ENCODE results near the gene LIN52. TPM values are rescaled to one million over a fixed set of nuclear protein-coding genes. Genes with fewer than 3 reads are reported as not detected.

LIN52 gene
- total RNA-seq, 2 donors from 2014 or later, result 3.5 to 7.5 TPM

DNA sequence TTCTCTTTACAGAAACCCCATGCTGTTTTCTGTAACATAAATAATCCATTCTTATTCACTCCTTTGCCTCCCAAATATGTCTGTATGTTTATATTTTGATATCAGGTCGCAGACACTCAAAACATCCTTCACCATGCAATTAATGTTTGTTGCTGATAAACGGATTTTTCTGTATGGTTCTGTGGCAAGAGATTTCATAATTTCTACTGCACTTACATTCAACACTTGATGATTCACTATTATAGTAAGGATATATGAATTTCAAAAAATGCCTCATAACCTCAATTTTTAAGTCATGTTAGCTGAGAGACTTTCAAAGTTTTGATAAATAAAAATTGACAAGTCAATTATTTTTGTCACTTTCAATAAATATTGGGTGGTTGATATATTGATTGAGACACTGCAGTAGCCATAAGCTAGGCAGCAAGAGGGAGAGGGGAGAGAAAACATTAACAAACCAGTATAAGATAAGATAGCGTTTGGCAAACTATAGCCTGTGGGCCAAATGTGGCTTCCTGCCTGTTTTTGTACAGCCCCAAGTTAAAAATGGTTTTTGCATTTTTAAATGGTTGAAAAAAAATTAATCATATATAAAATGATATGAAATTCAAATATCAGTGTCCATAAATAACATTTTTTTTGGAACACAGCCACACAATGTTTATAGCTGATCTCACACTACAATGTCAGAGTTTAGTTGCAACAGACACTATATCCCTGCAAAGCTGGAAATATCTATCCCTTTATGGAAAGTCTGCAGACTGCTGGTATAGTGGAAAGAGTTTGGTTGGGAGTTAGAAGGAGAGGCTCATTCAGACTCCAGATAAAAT is 18.8 kb upstream of the LIN52 start:
- H3K4me1 ChIP-seq, result no peaks in the 10 kb centered on the region
- no peak overlapping the region for H3K9ac ChIP-seq (ENCODE audit: low read depth in 2 of 2, low read length in 2 of 2)
- TF ChIP-seq, protein P1, sequence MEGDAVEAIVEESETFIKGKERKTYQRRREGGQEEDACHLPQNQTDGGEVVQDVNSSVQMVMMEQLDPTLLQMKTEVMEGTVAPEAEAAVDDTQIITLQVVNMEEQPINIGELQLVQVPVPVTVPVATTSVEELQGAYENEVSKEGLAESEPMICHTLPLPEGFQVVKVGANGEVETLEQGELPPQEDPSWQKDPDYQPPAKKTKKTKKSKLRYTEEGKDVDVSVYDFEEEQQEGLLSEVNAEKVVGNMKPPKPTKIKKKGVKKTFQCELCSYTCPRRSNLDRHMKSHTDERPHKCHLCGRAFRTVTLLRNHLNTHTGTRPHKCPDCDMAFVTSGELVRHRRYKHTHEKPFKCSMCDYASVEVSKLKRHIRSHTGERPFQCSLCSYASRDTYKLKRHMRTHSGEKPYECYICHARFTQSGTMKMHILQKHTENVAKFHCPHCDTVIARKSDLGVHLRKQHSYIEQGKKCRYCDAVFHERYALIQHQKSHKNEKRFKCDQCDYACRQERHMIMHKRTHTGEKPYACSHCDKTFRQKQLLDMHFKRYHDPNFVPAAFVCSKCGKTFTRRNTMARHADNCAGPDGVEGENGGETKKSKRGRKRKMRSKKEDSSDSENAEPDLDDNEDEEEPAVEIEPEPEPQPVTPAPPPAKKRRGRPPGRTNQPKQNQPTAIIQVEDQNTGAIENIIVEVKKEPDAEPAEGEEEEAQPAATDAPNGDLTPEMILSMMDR (IDR thresholded peaks at IDR 0.05), result no peak
- no peaks in the 10 kb centered on the region for H3K27me3 ChIP-seq
- H3K27ac ChIP-seq, result no peak overlapping the region
- H3K9me3 ChIP-seq, result no peaks in the 10 kb centered on the region
- H3K36me3 ChIP-seq, result no peaks in the 10 kb centered on the region
- H3K4me3 ChIP-seq, result no peak overlapping the region
- no peak for DNase-seq
- intact Hi-C loops (cut with DNase I), result no loop called here

DNA sequence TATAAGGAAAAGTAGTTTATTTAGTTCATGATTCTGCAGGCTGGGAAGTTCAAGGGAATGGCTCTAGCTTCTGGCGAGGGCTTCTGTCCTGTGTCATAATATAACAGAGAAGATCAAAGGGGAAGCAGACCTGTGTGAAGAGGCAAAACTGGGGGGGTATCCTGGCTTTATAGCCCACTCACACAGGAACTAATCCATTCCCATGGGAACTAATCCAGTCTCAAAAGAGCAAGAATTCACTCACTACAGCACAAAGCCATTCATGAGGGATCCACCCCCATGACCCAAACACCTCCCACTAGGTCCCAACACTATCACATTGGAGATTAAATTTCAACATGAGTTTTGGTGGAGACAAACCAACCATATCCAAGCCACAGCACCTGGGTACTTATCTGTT is 7.4 kb upstream of the LIN52 start:
- no peaks in the 10 kb centered on the region for H3K27me3 ChIP-seq
- H3K9me3 ChIP-seq, result no peaks in the 10 kb centered on the region
- TF ChIP-seq, protein P1 (IDR thresholded peaks at IDR 0.05), result no peak
- no peak overlapping the region for H3K4me3 ChIP-seq
- DNase-seq, result no peak
- intact Hi-C loops (cut with DNase I), result no loop called here
- no peaks in the 10 kb centered on the region for H3K4me1 ChIP-seq
- H3K9ac ChIP-seq (ENCODE audit: low read depth in 2 of 2, low read length in 2 of 2), result no peak overlapping the region
- no peak overlapping the region for H3K27ac ChIP-seq
- H3K36me3 ChIP-seq, result no peaks in the 10 kb centered on the region

DNA sequence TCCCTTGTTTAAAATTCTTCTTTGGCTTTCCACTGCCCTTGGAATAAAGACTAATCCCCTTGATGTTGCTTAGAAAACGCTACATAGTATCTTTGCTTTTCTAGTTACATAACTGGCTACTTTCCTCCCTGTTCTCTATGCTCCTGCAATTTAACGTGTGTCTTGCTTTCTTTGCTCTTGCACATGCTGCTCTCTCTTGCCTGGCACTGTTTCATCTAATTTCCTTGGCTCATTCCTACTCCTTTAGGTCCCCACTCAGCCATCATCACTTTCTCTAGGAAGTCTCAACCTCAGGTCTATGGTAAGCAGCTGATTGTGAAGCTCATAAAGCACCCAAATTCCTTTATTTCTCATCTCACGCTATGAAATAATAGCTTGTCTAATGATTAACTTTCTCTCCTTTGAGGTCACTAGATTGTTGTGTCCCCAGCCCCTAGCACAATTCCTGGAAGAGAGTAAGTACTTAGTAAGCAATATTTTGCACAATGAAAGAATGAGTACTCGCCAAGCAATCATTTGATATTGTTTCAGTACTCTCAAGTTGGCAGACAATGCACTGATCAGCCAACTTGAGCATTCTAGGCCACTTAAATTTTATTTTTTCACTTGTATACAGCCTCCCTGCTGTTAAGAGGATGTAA is 3.8 kb upstream of the LIN52 start:
- no peak overlapping the region for H3K4me3 ChIP-seq
- H3K9ac ChIP-seq (ENCODE audit: low read depth in 2 of 2, low read length in 2 of 2), result no peak overlapping the region
- no peak overlapping the region for H3K27ac ChIP-seq
- TF ChIP-seq, protein P1 (IDR thresholded peaks at IDR 0.05), result no peak
- intact Hi-C loops (cut with DNase I), result no loop called here
- no peak for DNase-seq
- H3K27me3 ChIP-seq, result no peaks in the 10 kb centered on the region
- H3K9me3 ChIP-seq, result no peaks in the 10 kb centered on the region
- no peaks in the 10 kb centered on the region for H3K36me3 ChIP-seq
- H3K4me1 ChIP-seq, result peaks cover 6% of the 10 kb centered on the region

DNA sequence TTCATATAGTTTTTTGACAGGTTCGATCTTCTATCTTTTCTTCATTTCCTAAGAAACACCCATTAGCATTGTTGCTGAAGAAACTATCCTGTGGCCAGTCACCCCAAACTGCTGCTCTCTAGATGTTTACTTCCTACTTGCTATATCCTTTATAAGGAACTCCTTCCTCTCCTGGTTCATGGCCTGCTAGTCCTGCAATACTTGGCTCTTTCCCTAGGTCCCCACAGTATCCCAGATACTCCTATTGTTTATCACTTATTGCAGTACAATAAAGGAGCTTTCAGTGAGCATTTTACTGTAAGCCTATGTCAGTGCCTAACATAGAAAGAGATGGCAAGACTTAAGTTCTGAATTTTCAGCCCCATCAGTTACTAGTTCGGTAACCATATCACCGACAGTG is 3.3 kb upstream of the LIN52 start:
- H3K36me3 ChIP-seq, result no peaks in the 10 kb centered on the region
- H3K4me3 ChIP-seq, result no peak overlapping the region
- H3K27me3 ChIP-seq, result no peaks in the 10 kb centered on the region
- intact Hi-C loops (cut with DNase I), result no loop called here
- TF ChIP-seq, protein P1 (IDR thresholded peaks at IDR 0.05), result no peak
- H3K9me3 ChIP-seq, result no peaks in the 10 kb centered on the region
- no peak overlapping the region for H3K27ac ChIP-seq
- H3K9ac ChIP-seq (ENCODE audit: low read depth in 2 of 2, low read length in 2 of 2), result no peak overlapping the region
- peaks cover 10% of the 10 kb centered on the region for H3K4me1 ChIP-seq
- DNase-seq, result no peak

DNA sequence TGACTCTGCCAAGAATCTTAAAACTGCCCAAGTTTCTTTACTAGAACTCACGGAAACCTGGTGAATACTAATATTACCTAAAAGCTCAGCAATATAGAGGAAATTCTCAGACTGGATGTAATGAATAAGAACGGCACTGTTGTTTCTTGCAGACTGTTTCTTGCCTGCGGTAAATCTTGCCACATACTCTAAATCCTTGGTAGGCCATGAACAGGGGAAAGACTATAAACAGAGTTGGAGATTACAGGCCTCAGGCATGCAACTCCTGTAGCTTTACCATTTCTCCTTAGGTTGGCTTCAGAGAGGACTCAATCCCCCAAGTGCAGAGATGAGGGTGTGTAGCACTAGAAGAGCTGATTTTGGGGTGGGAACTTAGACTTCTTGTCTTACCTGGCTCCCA is 1.6 kb upstream of the LIN52 start:
- Histone ChIP-seq H3K9ac (ENCODE audit: low read depth in 2 of 2, low read length in 2 of 2) (no peak overlapping the region), H3K27me3 (no peaks in the 10 kb centered on the region), H3K9me3 (no peaks in the 10 kb centered on the region), H3K27ac (no peak overlapping the region), H3K36me3 (no peaks in the 10 kb centered on the region), H3K4me1 (peaks cover 10% of the 10 kb centered on the region), H3K4me3 (no peak overlapping the region)
- intact Hi-C loops (cut with DNase I), result no loop called here
- TF ChIP-seq, protein P1 (IDR thresholded peaks at IDR 0.05), result no peak
- no peak for DNase-seq

All from colonic mucosa (tissue), 4 donors.